ENCODE results near the gene FHAD1. TPM values are rescaled to one million over a fixed set of nuclear protein-coding genes. Genes with fewer than 3 reads are reported as not detected.

The FHAD1 gene
- total RNA-seq, 1 experiment from 2014 or later = 1.9 TPM

DNA sequence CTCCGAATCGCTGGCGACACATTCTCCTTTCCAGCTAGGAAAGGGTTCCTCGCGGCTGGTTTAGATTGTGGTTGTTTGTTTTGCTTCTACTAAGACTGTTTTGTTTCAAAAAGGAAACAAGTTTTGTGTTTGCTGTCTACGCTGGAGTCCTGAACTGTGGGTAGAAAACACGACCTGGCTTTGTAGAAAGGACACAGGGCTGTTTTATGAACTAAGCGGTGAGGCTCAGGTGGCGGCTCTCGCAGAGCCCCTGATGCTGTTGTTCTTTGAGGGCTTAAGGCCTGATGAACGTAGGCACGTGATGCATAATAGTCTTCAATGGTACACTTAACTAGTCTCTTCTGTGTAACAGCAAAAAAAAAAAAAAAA lies 27.0 kb upstream of the FHAD1 start:
- no CpG with 5 or more reads among the region's 12 CpGs for WGBS (ENCODE audit: extremely low coverage, insufficient read length, low lambda C conversion rate)

More for the DNA sequence above, 27.0 kb upstream of the FHAD1 start:
- H2BK20ac ChIP-seq (ENCODE audit: low read depth, low read length, poor library complexity, severe bottlenecking) = no peak overlapping the region
- no peaks in the 10 kb centered on the region for H3K23me2 ChIP-seq (ENCODE audit: insufficient read length, low read depth, low read length, poor library complexity, severe bottlenecking)
- H3K27ac Mint-ChIP-seq = no peak overlapping the region
- H3K9me3 ChIP-seq (ENCODE audit: control insufficient read depth, low read depth, low read length) = no peaks in the 10 kb centered on the region
- no peak overlapping the region for H2AFZ ChIP-seq (ENCODE audit: low read length)
- no peak overlapping the region for H2AK5ac ChIP-seq (ENCODE audit: insufficient read length, low read length)
- H3K4me1 ChIP-seq (ENCODE audit: insufficient read depth, low read length) = no peaks in the 10 kb centered on the region
- no peak overlapping the region for H3K4me3 Mint-ChIP-seq
- H2BK15ac ChIP-seq (ENCODE audit: low read depth, low read length) = no peak overlapping the region
- H4K20me1 ChIP-seq (ENCODE audit: control insufficient read depth, insufficient read depth, insufficient read length) = no peaks in the 10 kb centered on the region
- no peak overlapping the region for H4K5ac ChIP-seq (ENCODE audit: insufficient read length, low read depth, low read length)
- no peak overlapping the region for H3K27ac ChIP-seq (ENCODE audit: insufficient read length, low read depth, low read length)
- peaks cover 28 to 34% (median 32%) of the 10 kb centered on the region in 3 experiments for H3K36me3 Mint-ChIP-seq (ENCODE audit: insufficient read depth in 1 of 3, low read depth in 3 of 3)
- no peaks in the 10 kb centered on the region for H3K27me3 ChIP-seq (ENCODE audit: insufficient read depth, low read length)
- H3K4me1 Mint-ChIP-seq = peaks cover 2 to 5% of the 10 kb centered on the region in 2 experiments; a peak in 3 of 4 replicates
- H3K9me3 Mint-ChIP-seq = peaks cover 12 to 17% of the 10 kb centered on the region in 2 experiments
- no peaks in the 10 kb centered on the region for H3K79me1 ChIP-seq (ENCODE audit: insufficient read depth, low read depth, low read length, poor library complexity, severe bottlenecking)
- no peak overlapping the region for H3K18ac ChIP-seq (ENCODE audit: insufficient read length, low read depth, low read length)
- no peak overlapping the region for H3K56ac ChIP-seq (ENCODE audit: insufficient read length, low read depth, low read length)
- H2BK120ac ChIP-seq (ENCODE audit: low read depth, low read length, poor library complexity, severe bottlenecking) = no peak overlapping the region
- DNase-seq = no peak
- H3K79me2 ChIP-seq (ENCODE audit: insufficient read depth, low read length) = no peaks in the 10 kb centered on the region
- no peak overlapping the region for H4K8ac ChIP-seq (replicated peaks; ENCODE audit: insufficient read length, low read depth, low read length)
- H3K4ac ChIP-seq (ENCODE audit: low read depth, low read length) = no peak overlapping the region
- no peak for TF ChIP-seq CTCF (conservative IDR thresholded peaks at IDR 0.05)
- no peaks in the 10 kb centered on the region for H3K27me3 Mint-ChIP-seq (ENCODE audit: low read depth)
- H4K91ac ChIP-seq (ENCODE audit: insufficient read length, low read depth, low read length) = no peak overlapping the region
- H2BK12ac ChIP-seq (ENCODE audit: insufficient read length, low read depth, low read length) = no peak overlapping the region
- H3K14ac ChIP-seq (ENCODE audit: insufficient read depth, low read length) = no peak overlapping the region
- H2BK5ac ChIP-seq (ENCODE audit: insufficient read length, low read length) = no peak overlapping the region
- no peak overlapping the region for H3K23ac ChIP-seq (ENCODE audit: insufficient read length, low read depth, low read length)
- H3T11ph ChIP-seq (ENCODE audit: low read length) = no peak overlapping the region
- no peak overlapping the region for H3K4me2 ChIP-seq (ENCODE audit: insufficient read depth, insufficient read length, low read length)
- H3K9ac ChIP-seq (ENCODE audit: extremely low read depth, insufficient read length, low read length) = no peak overlapping the region
